ENCODE data around the gene C1QTNF3.
"Not testable (repeated sequence)": the region's sequence is repeated elsewhere in the genome, so short reads cannot be mapped to it uniquely, and the experiment has no call there.

The C1QTNF3 gene

DNA sequence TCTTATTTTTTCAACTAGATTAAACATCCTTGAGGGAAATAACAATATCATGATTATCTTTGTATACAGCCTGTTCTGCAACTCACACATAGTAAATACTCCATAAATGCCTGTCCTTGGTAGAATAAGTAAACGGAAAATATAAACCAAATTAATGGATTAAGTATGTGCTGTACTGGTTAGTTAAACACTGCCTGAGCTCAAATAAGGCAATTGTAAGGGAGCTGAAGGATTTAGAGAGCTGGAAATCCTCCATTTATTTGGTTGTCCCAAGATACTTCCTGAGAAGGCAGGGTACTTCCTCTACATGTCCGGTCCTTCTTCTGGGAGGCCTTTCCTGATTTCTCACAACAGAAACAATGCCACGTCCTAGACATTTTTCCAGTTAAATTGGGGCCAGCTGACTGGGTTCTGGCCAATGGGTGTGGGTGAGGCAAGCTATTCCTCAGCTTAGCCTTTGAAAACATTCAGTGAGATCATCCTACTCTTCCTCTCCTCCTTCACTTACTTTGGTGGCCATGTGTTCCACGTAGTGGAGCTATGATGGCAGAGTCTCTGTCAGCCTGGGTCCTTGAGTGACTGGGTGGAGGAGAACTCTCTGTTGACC, 8.5 kb upstream of the C1QTNF3 start:
- no peak for DNase-seq

DNA sequence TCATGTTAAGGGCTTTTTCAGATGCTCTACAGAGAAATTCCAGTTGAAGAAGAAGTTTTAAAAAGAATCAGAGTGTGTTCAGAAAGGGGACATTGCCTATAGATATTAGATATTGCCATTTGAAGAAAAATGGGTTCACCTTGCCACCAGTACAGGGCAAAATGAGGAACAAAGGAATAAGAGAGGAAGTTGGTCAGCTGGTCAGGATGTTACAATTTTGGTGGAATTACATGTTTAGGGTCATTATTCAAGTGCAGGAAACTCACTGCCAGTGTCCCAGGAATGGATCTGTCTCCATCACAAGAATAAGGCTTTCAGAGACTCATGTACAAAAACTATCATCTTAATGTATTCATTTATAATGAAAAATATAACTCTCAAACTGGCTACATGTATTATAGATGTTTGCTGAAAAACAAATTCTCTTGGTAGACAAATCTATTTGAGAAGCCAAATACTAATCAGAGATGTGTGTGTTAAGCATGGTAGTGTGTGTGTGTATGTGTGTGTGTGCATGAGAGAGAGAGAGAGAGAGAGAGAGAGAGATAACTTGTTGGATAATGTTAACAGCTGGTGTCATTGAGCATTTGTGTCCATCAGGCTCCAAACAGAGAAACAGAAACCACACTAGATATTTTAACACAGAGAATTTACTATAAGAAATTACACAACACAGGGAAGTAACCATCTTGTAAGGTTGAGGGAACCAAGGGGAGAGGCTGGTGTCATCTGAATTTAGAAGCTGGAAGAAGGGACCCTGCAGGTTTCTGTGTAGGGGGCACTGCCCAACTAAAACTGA, 5.0 kb upstream of the C1QTNF3 start:
- DNase-seq = no peak

DNA sequence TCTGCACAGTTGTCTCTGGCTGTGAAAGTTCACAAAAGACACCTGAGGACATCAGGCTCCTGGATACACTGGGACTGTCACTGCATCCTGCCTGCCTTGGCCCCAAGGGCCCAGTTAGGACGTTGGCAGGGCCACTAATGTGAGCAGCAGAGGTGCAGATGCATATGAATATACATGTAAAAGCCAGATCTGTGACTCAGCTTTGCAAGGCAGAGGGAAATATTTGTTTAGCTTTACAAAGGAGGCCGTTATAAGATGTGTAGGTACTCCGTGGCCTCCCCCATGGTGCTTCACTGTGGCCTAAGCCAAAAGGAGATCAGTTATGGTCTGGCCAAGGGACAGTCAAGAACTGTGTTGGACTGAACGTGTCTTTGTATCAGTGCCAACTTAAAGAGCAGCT, 4.1 kb upstream of the C1QTNF3 start:
- DNase-seq = no peak

DNA sequence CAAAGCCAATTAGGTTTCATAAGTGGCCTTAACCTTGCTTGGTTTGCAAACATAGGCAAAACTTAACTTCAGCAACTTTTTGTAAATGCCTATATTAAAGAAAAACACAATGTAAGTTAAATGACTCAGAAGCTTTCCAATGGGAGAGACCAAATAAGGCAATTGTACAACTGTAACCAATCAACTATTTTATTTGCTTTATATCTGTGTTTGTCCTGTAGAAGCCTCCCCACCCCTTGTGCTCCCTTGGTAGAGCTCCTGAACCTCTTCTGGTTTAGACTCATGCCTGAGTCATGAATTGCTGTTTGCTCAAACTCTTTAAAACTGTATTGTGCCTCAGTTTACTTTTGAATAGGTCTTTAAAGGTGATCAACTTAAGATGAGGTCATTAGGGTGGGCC, 3.0 kb upstream of the C1QTNF3 start:
- no peak for DNase-seq

DNA sequence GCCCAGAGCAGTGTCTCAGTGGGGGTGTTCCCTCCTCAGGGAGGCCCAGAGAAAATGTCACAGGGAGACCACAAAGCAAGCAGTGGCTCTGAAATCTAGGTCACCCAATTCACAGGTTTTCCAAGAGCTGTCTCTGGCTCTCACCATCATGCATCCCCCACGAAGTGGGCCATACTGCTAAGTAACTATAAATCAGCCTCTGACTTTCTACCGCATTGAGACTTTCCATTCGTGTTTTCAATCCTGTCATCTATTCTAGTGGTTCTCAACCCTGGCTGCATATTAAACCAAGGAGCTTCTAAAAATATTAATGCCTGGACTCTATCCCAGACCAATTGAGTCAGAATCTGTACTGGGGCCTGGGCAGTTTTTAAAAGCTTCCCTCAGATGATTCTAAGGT, 2.0 kb upstream of the C1QTNF3 start:
- DNase-seq = no peak

DNA sequence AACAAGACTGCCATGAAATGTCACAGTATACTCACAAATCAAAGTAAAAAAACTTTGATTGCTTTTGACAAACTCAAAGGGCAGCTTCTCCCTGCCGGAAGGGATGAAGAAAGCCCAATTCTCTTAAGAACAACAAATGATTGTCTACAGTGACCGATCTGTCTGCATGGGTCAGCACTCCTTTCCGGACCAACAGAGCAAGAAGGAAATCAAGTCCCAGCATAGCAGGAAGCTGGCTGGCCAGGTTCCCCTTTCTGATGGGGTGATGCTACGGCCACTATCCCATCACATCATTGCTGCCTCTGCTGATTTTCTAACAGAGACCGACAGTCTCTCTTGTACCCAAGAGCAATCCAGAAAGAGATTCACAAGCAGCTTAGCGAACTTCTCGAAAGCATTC, 692 bp downstream of the C1QTNF3 start:
- peak in 22 of 56 donors; percentile 2 to 49 (median 18) for DNase-seq

DNA sequence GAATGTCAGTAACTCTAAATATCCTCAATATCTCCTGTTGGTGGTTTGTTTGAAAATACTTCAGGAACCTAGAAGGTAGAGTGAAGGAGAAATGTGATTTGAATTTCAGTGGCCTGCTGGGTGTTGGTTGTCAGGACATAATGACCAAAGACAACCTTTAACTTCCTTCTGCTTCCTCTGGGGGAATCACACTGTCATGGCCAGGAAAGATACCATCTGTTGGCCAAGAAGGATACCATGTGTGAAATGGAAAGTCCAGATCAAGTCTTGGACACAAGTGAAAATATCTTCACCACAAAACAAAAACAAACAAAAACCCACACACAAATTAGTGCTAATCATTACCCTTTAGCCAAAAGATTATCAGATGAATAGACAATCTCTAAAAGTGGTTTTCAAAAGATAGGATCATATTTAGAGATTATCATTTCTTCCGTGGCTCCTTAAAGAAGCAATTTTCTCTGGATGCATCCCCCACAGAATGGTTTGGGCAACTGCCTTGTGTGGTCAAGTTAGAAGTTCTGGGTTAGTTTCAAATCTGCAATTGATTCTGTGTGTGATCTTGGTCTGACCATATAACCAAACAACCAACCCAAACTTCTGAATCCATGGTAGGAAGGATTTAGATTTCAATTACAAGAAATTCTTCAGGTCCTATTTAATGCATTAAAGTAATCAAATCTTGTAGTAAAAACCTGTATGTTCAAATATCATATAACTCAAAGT, 1.6 kb downstream of the C1QTNF3 start:
- no peak for DNase-seq

DNA sequence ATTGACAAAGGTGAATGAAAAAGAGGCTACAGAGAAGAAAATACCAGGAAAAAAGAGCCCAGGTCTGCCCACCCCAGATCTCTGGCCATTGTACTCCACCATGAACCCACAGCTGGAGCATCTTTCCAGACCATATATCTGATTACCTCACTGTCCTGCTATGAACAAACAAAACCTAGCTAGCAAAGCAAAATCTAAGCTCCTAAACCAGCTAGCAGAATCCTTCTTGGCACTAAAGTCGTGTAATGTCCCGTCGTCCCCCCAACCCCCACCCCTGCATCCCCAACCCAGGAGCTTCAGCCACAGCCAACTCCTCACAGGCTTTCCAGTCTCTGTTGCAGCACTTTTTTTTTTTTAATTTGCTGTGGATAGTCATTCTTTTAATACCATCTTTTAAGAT, 2.5 kb downstream of the C1QTNF3 start:
- DNase-seq = no peak

DNA sequence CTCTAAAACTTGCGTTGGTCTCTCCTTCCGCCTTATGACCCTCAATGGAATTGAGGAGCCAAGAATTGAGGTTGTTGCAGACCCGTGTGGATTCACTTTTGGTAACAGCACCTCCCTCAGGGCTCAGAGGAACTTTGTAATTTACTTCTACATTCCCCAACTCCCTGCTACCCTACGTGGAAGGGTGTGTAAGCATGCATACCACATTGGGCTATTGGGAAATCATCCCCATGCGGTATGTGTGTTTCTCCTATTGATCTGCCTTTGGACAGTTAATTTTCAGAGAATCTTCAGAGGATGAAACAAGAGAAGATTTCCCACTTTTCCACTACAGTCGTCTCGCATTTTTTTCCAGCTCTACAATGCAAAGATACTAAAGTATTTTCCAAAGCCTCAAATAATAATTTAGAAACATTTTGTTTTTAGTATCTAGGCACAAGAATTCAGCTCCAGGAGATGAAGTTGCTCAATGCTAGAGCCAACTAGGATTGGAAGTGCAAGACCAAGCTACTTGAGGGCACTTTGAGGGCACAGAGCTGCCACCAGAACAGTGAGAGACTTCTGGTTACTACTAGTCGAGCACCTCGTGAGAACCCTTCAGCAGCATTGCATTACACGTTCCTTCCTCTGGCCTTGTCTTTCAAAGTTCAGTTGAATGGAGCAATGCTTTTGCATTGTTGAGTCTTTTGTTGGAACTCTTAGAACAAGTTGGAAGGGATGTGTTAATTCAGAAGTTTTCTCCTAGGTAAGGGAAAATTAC, 3.4 kb downstream of the C1QTNF3 start:
- no peak for DNase-seq

DNA sequence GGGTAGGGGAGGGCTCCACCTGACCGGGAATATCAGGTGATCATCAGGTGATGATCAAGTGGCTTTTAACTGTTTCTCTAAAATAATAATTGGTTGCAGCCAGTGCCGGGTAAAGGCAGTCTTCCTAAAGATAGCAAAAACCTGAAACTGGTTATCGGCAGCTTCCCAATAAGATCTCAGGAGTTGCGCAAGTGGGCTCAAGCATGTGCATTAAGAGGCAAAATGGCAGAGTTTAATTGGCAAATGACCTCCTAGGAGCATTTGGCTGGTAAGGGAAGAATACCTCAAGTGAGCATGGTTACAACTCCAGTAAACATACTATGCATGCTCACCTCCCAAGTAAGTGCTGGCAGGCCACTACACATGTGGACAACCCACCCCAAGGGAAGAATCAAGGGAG, 4.2 kb downstream of the C1QTNF3 start:
- no peak for DNase-seq

DNA sequence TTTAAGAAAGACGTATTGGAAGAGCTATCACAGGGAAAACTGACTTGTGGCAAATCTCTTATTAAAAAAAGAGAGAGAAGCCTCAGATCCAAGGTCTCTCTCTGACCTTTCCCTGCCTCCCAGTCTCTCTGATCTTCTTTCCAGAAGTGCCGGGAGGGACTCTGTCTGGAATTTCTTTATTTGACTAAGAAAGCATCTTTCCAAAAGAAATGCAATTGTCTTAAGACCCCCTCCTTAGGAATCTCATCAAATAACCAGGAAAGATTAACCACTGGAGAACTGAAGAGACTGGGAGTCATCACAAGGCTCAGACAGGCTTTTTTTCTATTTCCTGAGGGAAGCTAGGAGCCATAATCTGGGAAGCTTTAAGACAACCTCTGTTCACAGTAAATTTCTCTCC, 4.6 kb downstream of the C1QTNF3 start:
- no peak for DNase-seq

DNA sequence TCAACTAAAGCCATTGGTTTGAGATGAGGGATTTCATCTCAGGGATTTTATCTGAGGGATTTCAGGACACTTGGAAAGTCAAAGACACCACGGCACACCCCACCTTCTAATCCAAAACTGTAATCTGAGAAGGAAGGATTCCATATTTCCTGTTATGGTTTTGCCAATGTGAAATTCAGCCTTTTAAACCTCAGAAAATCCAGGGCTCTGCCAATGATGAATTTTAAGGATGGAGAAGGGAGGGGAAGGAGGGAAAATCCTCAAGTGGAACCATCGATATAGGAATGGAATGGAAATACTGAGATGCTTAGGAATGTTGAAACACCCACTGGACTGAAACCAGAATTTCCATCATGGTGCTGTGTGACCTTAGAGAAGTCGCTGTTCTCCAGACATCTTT, 5.3 kb downstream of the C1QTNF3 start:
- DNase-seq = no peak

DNA sequence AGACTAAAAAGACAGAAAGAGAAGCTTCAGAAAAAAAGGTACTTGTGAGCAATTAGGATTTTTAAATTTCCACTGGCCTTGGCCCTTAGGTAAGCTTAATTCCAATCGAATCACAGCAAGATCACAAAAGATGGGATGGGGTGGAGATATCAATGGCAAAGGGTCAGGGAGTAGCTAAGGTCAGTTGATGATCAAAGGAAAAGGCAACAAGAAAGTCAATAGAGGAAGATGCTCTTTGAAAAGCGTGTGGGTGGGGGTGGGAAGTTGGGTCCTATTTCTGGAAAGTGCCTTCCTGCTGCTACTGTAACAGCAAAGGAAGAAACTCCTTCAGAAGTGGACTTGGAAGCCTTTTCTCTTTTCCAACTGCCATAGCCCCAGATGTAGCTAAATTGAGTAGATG, 7.3 kb downstream of the C1QTNF3 start:
- peak in 1 of 56 donors; percentile 12 for DNase-seq

DNA sequence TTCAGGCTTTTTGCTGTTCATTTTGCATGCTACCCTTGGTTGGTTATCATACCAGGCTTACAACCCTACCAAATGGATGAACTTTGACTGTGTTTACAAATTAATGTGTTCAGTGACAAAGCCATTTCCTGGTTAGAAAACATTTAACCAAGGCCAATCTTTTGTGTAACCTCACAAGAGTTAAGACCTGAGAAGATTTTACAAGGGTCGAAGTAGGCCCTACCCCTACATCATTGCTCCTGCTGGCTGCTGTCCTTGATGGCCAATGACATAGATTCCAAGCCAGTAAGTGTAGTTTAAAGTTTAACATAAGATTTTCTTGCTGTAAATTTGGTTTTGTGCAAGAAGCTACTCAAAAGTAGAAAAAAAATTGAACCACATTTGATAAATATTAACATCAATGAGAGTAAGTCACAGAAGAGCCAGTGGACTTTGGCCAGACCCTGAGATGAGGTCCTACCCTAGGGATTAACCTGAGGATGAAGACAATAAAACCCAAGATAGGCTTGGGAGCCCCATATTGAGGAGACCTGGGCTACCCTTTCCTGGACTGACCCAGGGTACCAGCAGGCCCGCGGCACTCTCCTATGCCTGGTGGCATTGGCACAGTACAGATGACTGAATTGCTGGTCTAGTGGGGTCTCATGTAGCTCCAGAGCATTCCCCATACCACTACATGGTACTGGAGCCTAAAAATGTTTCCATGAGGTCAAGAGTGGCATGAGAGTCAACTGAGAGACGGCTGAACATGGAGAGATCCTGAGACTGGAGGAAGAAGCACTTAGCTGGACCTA, 8.3 kb downstream of the C1QTNF3 start:
- no peak for DNase-seq

DNA sequence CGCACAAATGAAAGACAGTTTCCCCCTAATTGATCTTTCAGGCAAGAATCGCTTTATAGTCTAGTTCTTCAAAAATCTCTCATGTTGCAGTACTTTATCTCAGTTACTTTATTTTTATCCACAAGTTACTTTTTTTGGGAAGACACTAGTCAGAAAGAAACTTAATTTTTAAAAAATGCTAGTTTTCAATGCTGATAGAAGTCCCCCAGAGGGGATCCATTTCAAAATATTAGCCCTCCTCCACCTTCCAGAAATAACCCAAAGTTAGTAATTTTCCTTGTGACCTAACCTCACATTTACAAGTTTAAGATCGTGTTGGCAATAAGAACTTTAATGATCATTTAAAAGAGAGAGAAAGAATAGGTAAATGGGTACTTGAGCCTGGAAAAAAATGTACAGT, 11.0 kb downstream of the C1QTNF3 start:
- DNase-seq = no peak

DNA sequence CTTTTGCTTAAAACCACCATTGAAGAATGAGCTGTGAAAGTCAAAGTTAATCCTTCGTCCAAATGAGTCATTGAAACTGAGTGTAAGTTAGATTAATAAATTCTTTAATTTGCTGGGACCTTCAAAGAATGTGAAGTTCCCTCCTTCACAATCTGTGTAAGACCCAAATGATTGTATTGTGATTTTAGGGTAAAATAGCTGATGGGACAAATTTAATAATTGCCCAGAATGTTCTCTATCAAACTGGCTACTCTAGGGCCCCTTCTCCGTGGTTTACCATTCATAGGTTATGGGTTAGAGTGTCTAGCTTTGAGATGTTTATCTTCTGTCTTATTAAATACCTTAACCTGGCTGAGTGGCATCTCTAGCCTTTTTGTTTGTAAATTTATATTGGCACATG, 11.9 kb downstream of the C1QTNF3 start:
- DNase-seq = no peak

DNA sequence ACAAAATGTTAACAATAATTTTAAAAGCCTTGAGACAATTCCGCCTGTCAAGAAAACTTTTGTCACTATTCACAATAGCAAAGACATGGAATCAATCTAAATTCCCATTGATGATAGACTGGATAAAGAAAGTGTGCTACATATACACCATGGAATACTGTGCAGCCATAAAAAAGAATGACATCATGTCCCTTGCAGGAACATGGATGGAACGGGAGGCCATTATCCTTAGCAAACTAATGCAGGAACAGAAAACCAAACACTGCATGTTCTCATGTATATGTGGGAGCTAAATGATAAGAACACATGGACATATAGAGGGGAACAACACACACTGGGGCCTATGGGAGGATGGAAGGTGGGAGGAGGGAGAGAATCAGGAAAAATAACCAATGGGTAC, 12.4 kb downstream of the C1QTNF3 start:
- not testable (repeated sequence) for DNase-seq

DNA sequence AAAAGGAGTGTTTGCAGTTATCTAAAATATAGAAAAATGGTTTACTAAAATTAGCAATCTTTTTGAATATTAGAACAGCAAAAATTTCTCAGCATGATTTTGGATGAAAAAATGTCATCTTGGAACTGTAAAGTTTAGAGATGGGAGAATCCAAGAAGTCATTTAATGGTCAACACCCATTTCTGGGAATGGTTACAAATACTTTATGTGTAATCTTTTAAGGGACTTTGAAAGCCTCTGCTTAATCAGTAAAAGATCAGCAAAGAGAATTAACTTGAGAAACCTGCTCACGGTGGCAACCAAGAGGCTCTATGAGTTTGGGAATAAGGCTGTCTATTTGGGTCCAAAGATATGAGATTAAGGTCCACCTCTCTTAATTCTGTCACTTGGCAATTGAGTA, 13.0 kb downstream of the C1QTNF3 start:
- no peak for DNase-seq

DNA sequence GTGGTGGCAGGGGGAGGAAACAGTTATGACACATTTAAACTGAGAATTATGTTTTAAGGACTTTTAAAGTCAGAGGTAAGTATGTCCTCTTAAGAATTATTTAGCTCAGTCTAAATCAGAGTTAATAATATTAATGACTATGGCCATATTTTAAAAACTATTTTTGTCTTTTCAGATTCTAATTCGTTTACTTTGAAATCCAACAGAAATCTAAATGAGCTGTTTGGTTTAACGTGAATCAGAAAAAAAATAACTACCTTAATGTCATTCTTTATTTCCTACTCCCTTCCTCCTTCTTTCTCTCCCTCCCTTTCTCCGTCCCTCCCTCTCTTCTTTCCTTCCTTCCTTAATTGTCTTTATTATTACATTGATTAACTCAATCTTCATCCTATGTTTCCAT, 14.7 kb downstream of the C1QTNF3 start:
- DNase-seq = no peak

DNA sequence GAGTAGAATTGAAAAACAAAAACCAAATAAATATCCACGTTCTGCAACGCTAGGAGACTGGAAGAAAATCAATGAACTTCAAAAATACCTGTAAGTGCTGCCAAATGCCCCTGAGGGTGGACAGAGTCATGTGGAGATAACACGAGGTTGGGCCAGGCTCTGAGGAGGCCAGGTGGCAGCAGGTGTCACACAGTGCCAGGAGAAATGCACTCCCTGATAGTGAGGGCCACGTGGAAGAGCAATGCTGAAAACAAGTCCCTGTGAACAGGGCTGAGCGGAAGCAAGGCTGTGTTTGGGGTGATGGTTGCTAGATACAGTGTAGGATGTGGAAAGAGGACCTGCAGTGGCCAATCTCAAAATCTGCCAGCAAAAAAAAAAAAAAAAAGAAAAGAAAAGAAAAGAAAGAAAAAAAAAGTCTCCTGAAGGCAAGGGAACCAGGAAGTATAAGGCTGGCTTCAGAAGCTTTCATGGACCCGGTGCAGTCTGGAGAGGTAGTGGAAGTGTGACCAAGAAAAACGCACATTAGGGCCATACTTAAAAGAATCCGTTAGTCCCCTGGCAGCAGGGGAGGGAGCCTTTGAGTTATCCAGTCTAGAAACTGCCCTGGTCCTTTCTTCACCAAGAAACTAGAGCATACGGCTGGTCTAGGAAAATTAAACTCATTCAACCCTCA, 16.8 kb downstream of the C1QTNF3 start:
- no peak for DNase-seq
